K562 (cell line): ENCODE measurements around the gene SLC35B1. TPM values are rescaled to one million over a fixed set of nuclear protein-coding genes. Genes with fewer than 3 reads are reported as not detected.
A peak's percentile ranks its signal among the peaks of the same experiment; 100 is the strongest.

Source experiments
- ATAC-seq: fragments of 200-7000 bp; cut with Tn5 transposase; 3 replicates; pipeline ENCODE4 v1.9.1; 2020; ENCODE audit warnings: moderate library complexity
- BruUV-seq: library from RNA; stranded (reverse); fragments of 400-500 nt; replicated peaks from 2 replicates; lab custom pipeline; 2021; lab: Mats Ljungman, UMichigan
- CTCF ChIA-PET: fragments of 300-600 bp; formaldehyde crosslinking; extraction: SDS; loops from one replicate; lab custom pipeline; 2021; ENCODE audit warnings: low intra/inter-chr PET ratio; lab: Yijun Ruan, JAX
- POLR2A ChIA-PET: fragments of 300-600, 350-650 bp; sonication (Branson Sonifier 250); formaldehyde crosslinking; extraction: SDS; loops from one replicate; lab custom pipeline; 2021; ENCODE audit warnings: antibody characterized with exemption, inconsistent platforms; lab: Yijun Ruan, JAX
- DNase-seq, 4 experiments: peaks; one replicate each; pipeline versions ENCODE4 v3.0.0 to v3.0.0-alpha.2; 2011 to 2018; ENCODE audit warnings: low spot score in 3 of 4, mixed read lengths in 3 of 4; ENCODE audit errors: extremely low read depth in 1 of 4
- FAIRE-seq: peaks from 2 replicates; lab custom pipeline; 2011; peaks lifted over from hg19 to GRCh38; lab: Jason Lieb, UNC
- H2AFZ ChIP-seq: 2 replicates; pipeline ENCODE4 v1.6.0; 2011; ENCODE audit warnings: low read depth, low read length, control low read depth, inconsistent platforms
- H3K27ac ChIP-seq: fragments of 200-600 bp; 3 replicates; pipeline ENCODE4 v1.8.0; 2011; ENCODE audit warnings: low read depth, mild to moderate bottlenecking, control low read depth, inconsistent platforms, low read length, moderate library complexity, mixed read lengths; ENCODE audit errors: extremely low read depth
- H3K27me3 ChIP-seq, 2 experiments: fragments of 300-600 bp in 1 of 2; 2 replicates in 1 of 2; 3 replicates in 1 of 2; pipeline versions ENCODE4 v1.6.0 to v1.8.0; 2011; ENCODE audit warnings: inconsistent platforms in 2 of 2, low read length in 2 of 2, mild to moderate bottlenecking in 1 of 2, mixed read lengths in 1 of 2, moderate library complexity in 1 of 2; ENCODE audit not compliant: control insufficient read depth in 2 of 2, insufficient read depth in 2 of 2
- H3K36me3 ChIP-seq: fragments of 300-600 bp; 3 replicates; pipeline ENCODE4 v1.8.0; 2011; ENCODE audit warnings: mild to moderate bottlenecking, low read length, inconsistent platforms; ENCODE audit not compliant: control insufficient read depth, insufficient read depth
- H3K4me1 ChIP-seq, 2 experiments: fragments of 200-600 bp in 1 of 2; replicated peaks in 1 of 2; 2 replicates in 1 of 2; 3 replicates in 1 of 2; pipeline versions ENCODE4 v1.5.1 to v1.8.0; 2011; ENCODE audit warnings: inconsistent platforms in 2 of 2, low read length in 2 of 2, mild to moderate bottlenecking in 1 of 2, mixed read lengths in 1 of 2, moderate library complexity in 1 of 2; ENCODE audit not compliant: control insufficient read depth in 2 of 2, insufficient read depth in 2 of 2
- H3K4me2 ChIP-seq: 2 replicates; pipeline ENCODE4 v1.6.1; 2011; ENCODE audit warnings: low read length, control low read depth, inconsistent platforms, mixed read lengths; ENCODE audit not compliant: insufficient read depth
- H3K4me3 ChIP-seq: fragments of 200-600 bp; sonication (generic), shearing (Covaris generic); 2 replicates; pipeline ENCODE4 v1.5.1; 2016; ENCODE audit warnings: control low read depth, inconsistent platforms
- H3K79me2 ChIP-seq: fragments of 200-600 bp; 3 replicates; pipeline ENCODE4 v1.8.0; 2011; ENCODE audit warnings: low read length, inconsistent platforms; ENCODE audit not compliant: control insufficient read depth, insufficient read depth
- H3K9ac ChIP-seq, 2 experiments: 2 replicates each; pipeline versions ENCODE4 v1.6.0 to v1.6.1; 2011; ENCODE audit warnings: low read depth in 2 of 2, low read length in 2 of 2, control low read depth in 1 of 2, inconsistent platforms in 1 of 2, mild to moderate bottlenecking in 1 of 2, mixed read lengths in 1 of 2; ENCODE audit not compliant: insufficient read depth in 1 of 2
- H3K9me1 ChIP-seq: one replicate; pipeline ENCODE4 v1.6.0; 2011; ENCODE audit warnings: inconsistent platforms, mild to moderate bottlenecking, low read length, moderate library complexity; ENCODE audit not compliant: control insufficient read depth, insufficient read depth
- H3K9me3 ChIP-seq: replicated peaks from 2 replicates; pipeline ENCODE4 v1.5.1; 2011; ENCODE audit warnings: low read depth, low read length, inconsistent platforms; ENCODE audit not compliant: control insufficient read depth, insufficient read depth
- H4K20me1 ChIP-seq: replicated peaks from 2 replicates; pipeline ENCODE4 v1.6.1; 2011; ENCODE audit warnings: low read length, inconsistent platforms, mixed read lengths; ENCODE audit not compliant: control insufficient read depth, insufficient read depth
- ERF ChIP-seq: fragments of 450-650 bp; formaldehyde crosslinking; IDR thresholded peaks from 2 replicates; pipeline ENCODE4 v1.4.0; 2020; ENCODE audit warnings: mild to moderate bottlenecking, mixed read lengths
- LCOR ChIP-seq: sonication (generic); formaldehyde crosslinking; IDR thresholded peaks from 2 replicates; pipeline ENCODE4 v1.8.0; 2022; ENCODE audit warnings: mild to moderate bottlenecking, missing genetic modification reagents
- ZZZ3 ChIP-seq: fragments of 450-650 bp; IDR thresholded peaks from 2 replicates; pipeline ENCODE4 v1.6.1; 2016; ENCODE audit warnings: antibody characterized with exemption, mild to moderate bottlenecking, moderate library complexity
- WGBS: fragments of 100-300 bp; shearing (Covaris generic); methylation state at CpG from one replicate; pipeline ENCODE4 v1.1.6; 2016; ENCODE audit warnings: low coverage, mixed read lengths; ENCODE audit not compliant: insufficient coverage; ENCODE audit errors: missing lambda C conversion rate; 5-methylcytosine and 5-hydroxymethylcytosine counted together
- in situ Hi-C: fragments of 300-500 bp; cut with MboI; formaldehyde crosslinking; loops from 4 replicates; pipeline ENCODE4 v1.15.0; 2018; ENCODE audit warnings: inconsistent platforms, mixed read lengths
- intact Hi-C: fragments of 100-400 bp; cut with micrococcal nuclease; formaldehyde crosslinking; loops from 2 replicates; pipeline ENCODE4 v1.14.2; 2022
- polyA plus RNA-seq, 8 experiments: library from polyadenylated mRNA; depleted of rRNA in 4 of 8; stranded (reverse) in 5 of 8; unstranded in 3 of 8; fragments of >200 nt; fragmentation: Nextera tagmentation in 2 of 8; fragmentation: Illumina TruSeq in 1 of 8; extraction: Ambion mirVana in 2 of 8; extraction: Trizol in 1 of 8; gene quantifications; 2 replicates each; pipeline versions ENCODE4 v1.2.1 to v1.2.3, GENCODE V29; 2011 to 2014; ENCODE audit warnings: inconsistent platforms in 1 of 8, missing spikeins in 1 of 8
- total RNA-seq, 7 experiments: library from RNA; depleted of rRNA in 6 of 7; stranded (reverse); fragments of >200 nt in 6 of 7; fragmentation: Illumina TruSeq in 2 of 7; extraction: Trizol in 2 of 7; gene quantifications; 2 replicates each; pipeline versions ENCODE4 v1.2.1 to v1.2.3, GENCODE V29; 2011 to 2021; ENCODE audit warnings: low replicate concordance in 1 of 7

SLC35B1 gene
- total and polyA plus RNA-seq, 9 of the 15 experiments (the other 6 are each of a cell fraction or from before 2014, with no cell fraction given): 51.4 to 87.9 (median 66.3) TPM

DNA sequence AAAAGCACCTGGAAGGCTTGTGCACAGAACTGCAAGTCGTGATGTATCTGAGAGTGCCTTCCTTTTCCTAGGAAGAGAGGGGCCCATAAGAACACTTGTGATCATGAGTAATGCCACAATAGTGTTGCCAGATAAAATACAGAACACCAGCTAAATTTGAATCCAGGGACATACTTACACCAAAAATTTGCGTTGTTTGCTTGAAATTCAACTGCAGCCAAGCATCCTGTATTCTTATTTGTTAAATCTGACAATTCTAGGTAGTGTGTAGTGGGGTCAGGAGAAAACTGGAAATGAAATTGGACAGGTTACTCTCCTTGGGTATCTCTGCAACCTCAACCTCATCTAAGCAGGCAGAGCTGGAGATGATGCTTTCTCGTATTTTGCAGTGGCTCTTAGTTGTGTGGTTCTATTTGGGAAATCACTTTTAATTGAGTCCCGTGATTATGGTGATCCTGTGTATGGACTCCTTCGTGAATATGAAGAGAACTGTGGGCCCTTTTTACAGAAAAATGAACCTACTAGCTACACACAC is 12.0 kb downstream of the SLC35B1 start:
- intact Hi-C loops: loop anchor here (1.0 to 10.0 kb wide), 3 partner anchors 125 to 302 kb away; partner anchors contain the start of genes DLX3 and PHB1
- WGBS: 26% methylated on average over 5 of the region's 5 CpGs
- Histone ChIP-seq H3K4me1 (peaks cover 0 to 4% of the 10 kb centered on the region in 2 experiments; a peak in 1 of 5 replicates), H3K4me2 (no peak overlapping the region), H3K9ac (no peak overlapping the region), H3K9me3 (no peaks in the 10 kb centered on the region), H3K36me3 (peaks cover 8% of the 10 kb centered on the region; the same call in 1 of the 3 replicates), H3K27ac (no peak overlapping the region), H3K9me1 (no peaks in the 10 kb centered on the region)
- DNase-seq (no peak), ATAC-seq (no peak)
- ChIA-PET CTCF (interaction anchor here (0.5 to 8.1 kb wide), 7 partner anchors 12 to 398 kb away, joined by 3 to 167 read pairs (median 6); partner anchors contain the start of genes NXPH3 and SLC35B1), POLR2A (interaction anchor here (0.6 to 2.0 kb wide), 6 partner anchors 12 to 203 kb away, joined by 3 to 5 read pairs (median 4); partner anchors contain the start of gene SLC35B1)
- no TSS peak for BruUV-seq
- TF ChIP-seq ERF (CRISPR knock-in tag) (no peak), ZZZ3 (no peak), LCOR (CRISPR knock-in tag) (0 out of 2 replicates have a peak, but pooled peaks have one; percentile 0)
- TF ChIP-seq, all 486 proteins: peak for 1
- FAIRE-seq: no peak
- Histone ChIP-seq H3K79me2 (no peaks in the 10 kb centered on the region), H3K27me3 (no peaks in the 10 kb centered on the region; a peak in 1 of 5 replicates), H2AFZ (0 out of 2 replicates have a peak overlapping the region, but pooled peaks have one; percentile 2), H3K4me3 (no peak overlapping the region), H4K20me1 (no peaks in the 10 kb centered on the region; the same call in 1 of the 2 replicates)
- in situ Hi-C loops: loop anchor here (5.0 kb wide), 2 partner anchors 123 to 283 kb away; partner anchors contain the start of gene PHB1
